Body of pancreas (tissue), 4 donors: ENCODE data around the gene ANKS1B. TPM values are rescaled to one million over a fixed set of nuclear protein-coding genes. Genes with fewer than 3 reads are reported as not detected.

Experiments
- ATAC-seq: fragments of 150-250 bp; one replicate; pipeline ENCODE4 v1.9.1; 2016
- DNase-seq, 4 donors: peaks; one replicate each; pipeline ENCODE4 v3.0.0-alpha.2; 2019
- H3K27ac ChIP-seq, 4 donors: fragments of 200-600 bp; sonication (generic); 1 replicate in 3 of 4; 2 replicates in 1 of 4; pipeline versions ENCODE4 v1.5.1 to v1.6.1; 2016 to 2019; ENCODE audit warnings: mild to moderate bottlenecking in 1 of 4, mixed read lengths in 1 of 4, moderate library complexity in 1 of 4
- H3K27me3 ChIP-seq, 2 donors: fragments of 200-600 bp; sonication (generic); one replicate each; pipeline ENCODE4 v1.6.0; 2016; ENCODE audit warnings: mild to moderate bottlenecking in 1 of 2
- H3K36me3 ChIP-seq, 2 donors: fragments of 200-600 bp; sonication (generic); replicated peaks in 1 of 2; 2 replicates each; pipeline ENCODE4 v1.5.1; 2016; ENCODE audit warnings: low read depth in 2 of 2; ENCODE audit not compliant: insufficient read depth in 1 of 2
- H3K4me1 ChIP-seq: fragments of 200-600 bp; sonication (generic); one replicate; pipeline ENCODE4 v1.6.0; 2016
- H3K4me3 ChIP-seq, 2 donors: fragments of 200-600 bp; sonication (generic); 1 replicate in 1 of 2; 2 replicates in 1 of 2; pipeline ENCODE4 v1.5.1; 2016 to 2019
- H3K9me3 ChIP-seq, 3 donors: fragments of 200-600 bp; sonication (generic); 1 replicate in 2 of 3; 2 replicates in 1 of 3; pipeline ENCODE4 v1.5.1; 2016
- POLR2A ChIP-seq, 3 donors: fragments of 450-650 bp; IDR thresholded peaks; one replicate each; pipeline ENCODE4 v1.6.1; 2016; ENCODE audit warnings: antibody characterized with exemption in 3 of 3, mild to moderate bottlenecking in 2 of 3
- WGBS, 2 donors: methylation state at CpG; one replicate each; pipeline ENCODE4 v1.1.5; 2017; 5-methylcytosine and 5-hydroxymethylcytosine counted together
- intact Hi-C: fragments of 100-400 bp; cut with DNase I; formaldehyde crosslinking; loops from one replicate; pipeline ENCODE4 v1.15.1; 2023
- total RNA-seq, 2 donors: library from RNA; depleted of rRNA; stranded (reverse); fragments of >200 nt; gene quantifications; one replicate each; pipeline ENCODE4 v1.1.0, GENCODE V29; 2016
- TF ChIP-seq, protein P1 (sequence below), 7 experiments: fragments of 450-650 bp in 4 of 7; fragments of 200-600 bp in 3 of 7; sonication (generic) in 3 of 7; IDR thresholded peaks; one replicate each; pipeline ENCODE4 v1.5.1; 2016 to 2019; ENCODE audit warnings: antibody characterized with exemption in 7 of 7

The ANKS1B gene
- total RNA-seq, 2 donors from 2014 or later: 2.1 to 10.2 TPM

DNA sequence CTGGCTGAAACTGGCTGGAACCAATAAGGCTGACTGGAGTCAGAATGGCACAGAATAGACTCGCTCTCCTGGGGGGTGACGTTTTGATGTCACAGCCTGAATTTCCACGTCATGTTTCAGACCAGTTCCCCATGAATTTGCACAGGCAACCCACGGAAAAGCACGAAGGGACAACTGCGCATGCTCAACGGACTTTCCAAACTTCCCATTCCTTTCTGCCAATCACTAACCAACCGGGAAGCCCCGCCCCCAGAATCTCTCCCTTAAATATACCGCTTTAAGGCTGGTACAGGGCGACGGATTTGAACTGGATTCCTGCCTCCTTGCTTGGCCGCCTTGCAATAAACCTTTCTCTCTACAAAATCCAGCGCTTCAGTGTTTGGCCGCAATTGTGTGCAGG is 904.9 kb downstream of the ANKS1B start:
- WGBS, 2 donors: 74 to 78% methylated on average over 15 of the region's 15 CpGs
- DNase-seq (no peak), ATAC-seq (no peak)
- Histone ChIP-seq H3K4me3 (no peak overlapping the region), H3K27ac (no peak overlapping the region), H3K9me3 (no peaks in the 10 kb centered on the region), H3K27me3 (no peaks in the 10 kb centered on the region), H3K4me1 (no peaks in the 10 kb centered on the region), H3K36me3 (no peaks in the 10 kb centered on the region)
- intact Hi-C loops: no loop called here
- no peak for TF ChIP-seq POLR2A (IDR thresholded peaks at IDR 0.05)
- TF ChIP-seq, protein P1, sequence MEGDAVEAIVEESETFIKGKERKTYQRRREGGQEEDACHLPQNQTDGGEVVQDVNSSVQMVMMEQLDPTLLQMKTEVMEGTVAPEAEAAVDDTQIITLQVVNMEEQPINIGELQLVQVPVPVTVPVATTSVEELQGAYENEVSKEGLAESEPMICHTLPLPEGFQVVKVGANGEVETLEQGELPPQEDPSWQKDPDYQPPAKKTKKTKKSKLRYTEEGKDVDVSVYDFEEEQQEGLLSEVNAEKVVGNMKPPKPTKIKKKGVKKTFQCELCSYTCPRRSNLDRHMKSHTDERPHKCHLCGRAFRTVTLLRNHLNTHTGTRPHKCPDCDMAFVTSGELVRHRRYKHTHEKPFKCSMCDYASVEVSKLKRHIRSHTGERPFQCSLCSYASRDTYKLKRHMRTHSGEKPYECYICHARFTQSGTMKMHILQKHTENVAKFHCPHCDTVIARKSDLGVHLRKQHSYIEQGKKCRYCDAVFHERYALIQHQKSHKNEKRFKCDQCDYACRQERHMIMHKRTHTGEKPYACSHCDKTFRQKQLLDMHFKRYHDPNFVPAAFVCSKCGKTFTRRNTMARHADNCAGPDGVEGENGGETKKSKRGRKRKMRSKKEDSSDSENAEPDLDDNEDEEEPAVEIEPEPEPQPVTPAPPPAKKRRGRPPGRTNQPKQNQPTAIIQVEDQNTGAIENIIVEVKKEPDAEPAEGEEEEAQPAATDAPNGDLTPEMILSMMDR (IDR thresholded peaks at IDR 0.05): no peak

DNA sequence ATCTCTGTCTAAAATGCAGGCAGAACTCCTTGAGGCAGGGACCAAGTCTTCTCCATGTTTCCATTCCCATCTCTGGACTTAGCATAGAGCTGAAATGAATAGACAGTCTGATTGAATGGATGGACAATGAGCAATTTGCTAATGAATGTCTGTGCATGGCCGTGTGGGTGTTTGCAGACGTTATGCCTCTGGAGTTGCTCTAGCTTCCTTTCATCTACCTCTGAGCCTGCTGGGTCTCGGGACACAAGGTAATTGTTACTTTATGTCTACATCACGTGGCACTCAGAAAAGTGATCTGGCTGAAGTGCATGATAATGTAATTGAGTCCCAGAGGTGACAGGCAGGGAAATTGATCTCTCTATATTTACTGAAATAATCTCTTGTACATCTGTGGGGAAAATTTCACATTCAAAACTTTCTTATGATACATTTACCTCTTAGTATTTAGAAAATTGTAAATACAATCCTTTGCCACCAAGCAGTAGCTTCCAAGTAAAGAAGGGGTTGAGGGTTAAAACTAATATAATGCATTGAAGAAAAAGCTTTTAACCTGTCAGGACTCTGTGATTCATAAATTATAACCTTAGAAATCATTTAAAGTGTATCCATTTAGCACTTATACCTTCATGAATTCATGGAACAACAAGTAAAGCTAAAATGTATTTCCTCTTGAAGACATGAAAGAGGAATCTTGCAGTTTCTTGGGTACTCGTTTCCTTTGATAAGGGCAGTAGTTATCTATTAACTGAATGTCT is 915.6 kb downstream of the ANKS1B start:
- no peak overlapping the region for H3K4me3 ChIP-seq
- no peaks in the 10 kb centered on the region for H3K36me3 ChIP-seq
- no peaks in the 10 kb centered on the region for H3K4me1 ChIP-seq
- 22% methylated on average over 5 of the region's 5 CpGs for WGBS, 2 donors
- no peak for ATAC-seq
- no peaks in the 10 kb centered on the region for H3K27me3 ChIP-seq
- TF ChIP-seq, protein P1 (IDR thresholded peaks at IDR 0.05): no peak
- TF ChIP-seq POLR2A (IDR thresholded peaks at IDR 0.05): no peak
- intact Hi-C loops: no loop called here
- no peak overlapping the region for H3K27ac ChIP-seq
- H3K9me3 ChIP-seq: no peaks in the 10 kb centered on the region
- no peak for DNase-seq

DNA sequence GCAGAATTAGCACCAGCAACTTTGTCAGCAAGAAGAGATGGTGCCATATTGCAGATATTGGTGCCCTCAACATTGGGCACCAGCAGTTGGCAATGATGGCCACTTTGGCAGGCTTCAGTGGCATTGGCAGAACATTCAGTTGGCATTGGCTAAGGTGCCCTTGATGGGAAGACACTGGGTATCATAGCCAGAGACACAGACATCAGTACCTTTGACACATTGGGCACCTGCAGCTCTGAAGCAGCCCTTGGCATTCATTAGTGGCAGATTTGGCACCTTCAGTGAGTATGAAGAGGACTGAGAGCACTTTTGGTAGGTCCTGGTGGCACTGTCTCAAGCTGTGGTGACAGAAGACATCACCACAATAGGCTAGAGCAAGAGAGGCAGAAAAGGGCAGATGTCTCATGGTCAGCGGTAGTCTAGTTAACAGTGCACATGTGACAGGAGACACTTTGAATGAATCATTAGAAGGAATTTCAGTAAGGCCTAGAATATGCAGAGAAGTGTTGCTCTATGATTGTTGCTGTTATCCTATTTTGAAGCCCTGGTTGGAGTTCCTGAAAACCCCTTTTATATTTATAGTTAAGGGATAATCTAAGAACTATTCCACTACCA is 917.5 kb downstream of the ANKS1B start:
- DNase-seq (no peak), ATAC-seq (no peak)
- TF ChIP-seq, protein P1 (IDR thresholded peaks at IDR 0.05): no peak
- TF ChIP-seq POLR2A (IDR thresholded peaks at IDR 0.05): no peak
- Histone ChIP-seq H3K36me3 (no peaks in the 10 kb centered on the region), H3K27ac (no peak overlapping the region), H3K4me3 (no peak overlapping the region), H3K9me3 (no peaks in the 10 kb centered on the region), H3K4me1 (no peaks in the 10 kb centered on the region), H3K27me3 (no peaks in the 10 kb centered on the region)
- 91 to 95% methylated on average over 1 of the region's 1 CpG for WGBS, 2 donors
- intact Hi-C loops: no loop called here

DNA sequence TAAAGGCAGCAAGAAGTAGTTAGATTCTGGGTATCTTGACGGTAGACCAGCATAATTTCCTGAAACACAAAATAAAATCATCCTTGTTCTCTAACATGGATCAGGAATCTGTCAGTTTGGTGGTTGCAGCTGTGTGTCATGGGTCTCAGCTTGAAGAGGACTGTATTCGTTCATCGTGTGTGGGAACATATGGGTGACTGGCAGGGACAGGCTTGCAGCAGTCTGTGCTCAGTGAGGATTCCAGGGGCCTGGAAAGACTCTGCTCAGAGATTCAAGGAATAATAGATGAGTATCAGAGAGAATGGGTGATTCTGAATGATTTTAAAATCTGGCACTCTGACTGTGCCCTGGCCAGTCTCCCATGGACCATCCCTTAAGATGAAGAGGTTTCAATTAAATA is 918.0 kb downstream of the ANKS1B start:
- intact Hi-C loops: no loop called here
- Histone ChIP-seq H3K9me3 (no peaks in the 10 kb centered on the region), H3K36me3 (no peaks in the 10 kb centered on the region), H3K27me3 (no peaks in the 10 kb centered on the region), H3K4me1 (no peaks in the 10 kb centered on the region), H3K4me3 (no peak overlapping the region), H3K27ac (no peak overlapping the region)
- WGBS, 2 donors: 73 to 75% methylated on average over 3 of the region's 3 CpGs
- no peak for TF ChIP-seq POLR2A (IDR thresholded peaks at IDR 0.05)
- TF ChIP-seq, protein P1 (IDR thresholded peaks at IDR 0.05): no peak
- DNase-seq: no peak
- no peak for ATAC-seq

DNA sequence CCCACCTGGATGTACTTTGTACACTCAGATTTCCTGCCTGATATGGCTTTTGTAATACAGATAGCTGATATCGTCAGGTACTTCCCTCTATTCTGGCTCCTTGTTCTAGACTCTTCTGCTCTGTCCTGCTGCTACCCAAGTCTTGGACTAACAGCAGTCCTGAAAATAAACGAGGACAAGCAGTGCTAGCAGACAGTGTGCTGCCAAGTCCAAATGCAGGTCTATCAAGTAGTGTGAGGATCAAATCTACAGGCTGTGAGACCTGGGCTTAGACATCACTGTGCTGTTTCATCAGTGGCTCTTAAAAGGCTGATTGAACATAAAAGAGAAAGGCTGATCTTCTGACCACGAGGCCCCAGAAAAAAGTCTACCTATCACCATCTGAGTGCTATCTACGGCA is 921.6 kb downstream of the ANKS1B start:
- H3K4me1 ChIP-seq: no peaks in the 10 kb centered on the region
- no peak overlapping the region for H3K4me3 ChIP-seq
- intact Hi-C loops: no loop called here
- H3K27me3 ChIP-seq: no peaks in the 10 kb centered on the region
- no peaks in the 10 kb centered on the region for H3K9me3 ChIP-seq
- H3K27ac ChIP-seq: no peak overlapping the region
- DNase-seq: no peak
- no peak for ATAC-seq
- H3K36me3 ChIP-seq: no peaks in the 10 kb centered on the region
- 42 to 54% methylated on average over 4 of the region's 4 CpGs for WGBS, 2 donors
- TF ChIP-seq POLR2A (IDR thresholded peaks at IDR 0.05): no peak
- TF ChIP-seq, protein P1 (IDR thresholded peaks at IDR 0.05): no peak
